HepG2 (cell line): ENCODE data around the gene LAG3. TPM values are rescaled to one million over a fixed set of nuclear protein-coding genes. Genes with fewer than 3 reads are reported as not detected.
A peak's percentile ranks its signal among the peaks of the same experiment; 100 is the strongest.

Source experiments
- HDAC1 ChIP-seq: sonication (generic); formaldehyde crosslinking; IDR thresholded peaks from 2 replicates; pipeline ENCODE4 v1.5.1; 2020; ENCODE audit warnings: mild to moderate bottlenecking, missing genetic modification reagents
- MAZ ChIP-seq, 2 experiments: sonication (generic) in 1 of 2; formaldehyde crosslinking in 1 of 2; IDR thresholded peaks; 2 replicates each; pipeline versions ENCODE4 v1.5.0 to v1.6.1; 2012 to 2020; ENCODE audit warnings: low read depth in 2 of 2, mild to moderate bottlenecking in 2 of 2, borderline replicate concordance in 1 of 2, improper control_type of control experiment in 1 of 2, low read length in 1 of 2, missing genetic modification reagents in 1 of 2, moderate library complexity in 1 of 2
- MLLT10 ChIP-seq: sonication (generic); formaldehyde crosslinking; IDR thresholded peaks from 2 replicates; pipeline ENCODE4 v1.4.0; 2020; ENCODE audit warnings: missing genetic modification reagents
- MTF2 ChIP-seq: sonication (generic); formaldehyde crosslinking; IDR thresholded peaks from 2 replicates; pipeline ENCODE4 v1.5.0; 2020; ENCODE audit warnings: missing genetic modification reagents, borderline replicate concordance
- NR0B2 ChIP-seq: sonication (generic); formaldehyde crosslinking; IDR thresholded peaks from 2 replicates; pipeline ENCODE4 v1.4.0; 2020; ENCODE audit warnings: mild to moderate bottlenecking, missing genetic modification reagents
- SUZ12 ChIP-seq: fragments of 150-350 bp; IDR thresholded peaks from 2 replicates; pipeline ENCODE4 v1.6.1; 2014; ENCODE audit warnings: low read depth, low read length
- THYN1 ChIP-seq: sonication (generic); formaldehyde crosslinking; IDR thresholded peaks from 2 replicates; pipeline ENCODE4 v1.8.1; 2023; ENCODE audit warnings: low read depth, mild to moderate bottlenecking, moderate library complexity, missing genetic modification reagents, borderline replicate concordance
- ZFY ChIP-seq: sonication (generic); formaldehyde crosslinking; IDR thresholded peaks from 2 replicates; pipeline ENCODE4 v1.4.0; 2020; ENCODE audit warnings: missing genetic modification reagents
- ZNF331 ChIP-seq: sonication (generic); formaldehyde crosslinking; IDR thresholded peaks from 2 replicates; pipeline ENCODE4 v1.4.0; 2020; ENCODE audit warnings: missing genetic modification reagents
- ZNF407 ChIP-seq: sonication (generic); formaldehyde crosslinking; IDR thresholded peaks from one replicate; pipeline ENCODE4 v1.5.1; 2020; ENCODE audit warnings: mild to moderate bottlenecking, missing genetic modification reagents; ENCODE audit errors: not compliant biosample characterization
- ZNF616 ChIP-seq: sonication (generic); formaldehyde crosslinking; IDR thresholded peaks from 2 replicates; pipeline ENCODE4 v1.5.0; 2020; ENCODE audit warnings: low read depth, mild to moderate bottlenecking, missing genetic modification reagents
- polyA plus RNA-seq, 8 experiments: library from polyadenylated mRNA; depleted of rRNA in 3 of 8; stranded (reverse) in 7 of 8; unstranded in 1 of 8; fragments of >200 nt; fragmentation: Illumina TruSeq in 4 of 8; extraction: Trizol in 4 of 8; gene quantifications; 2 replicates each; pipeline versions ENCODE4 v1.2.1 to v1.2.3, GENCODE V29; 2011 to 2016; ENCODE audit warnings: low read depth in 4 of 8, missing spikeins in 1 of 8, mixed read lengths in 1 of 8; ENCODE audit not compliant: insufficient read depth in 1 of 8
- total RNA-seq, 5 experiments: library from RNA; depleted of rRNA; stranded (reverse); fragments of >200 nt; fragmentation: Illumina TruSeq; extraction: Trizol; gene quantifications; 2 replicates each; pipeline ENCODE4 v1.2.3, GENCODE V29; 2016; ENCODE audit warnings: low read depth in 1 of 5
- TF ChIP-seq, protein P1 (sequence below): sonication (generic); formaldehyde crosslinking; IDR thresholded peaks from 2 replicates; pipeline ENCODE4 v1.4.0; 2020; ENCODE audit warnings: mild to moderate bottlenecking, missing genetic modification reagents
- TF ChIP-seq, protein P2 (sequence below): sonication (generic); formaldehyde crosslinking; IDR thresholded peaks from 2 replicates; pipeline ENCODE4 v1.5.0; 2020; ENCODE audit warnings: missing genetic modification reagents
- TF ChIP-seq, protein P3 (sequence below): sonication (generic); formaldehyde crosslinking; IDR thresholded peaks from 2 replicates; pipeline ENCODE4 v1.4.0; 2020; ENCODE audit warnings: missing genetic modification reagents

Gene LAG3
- total and polyA plus RNA-seq, 2 of the 13 experiments (the other 11 are each of a cell fraction or from before 2014, with no cell fraction given): 0.11 to 0.26 TPM

GRCh38 chr12:6724409-6724797 is 47.9 kb upstream of the LAG3 start (continued):
- TF ChIP-seq MAZ (IDR thresholded peaks at IDR 0.05; ENCODE audit: borderline replicate concordance, low read depth, low read length) (no peak), MAZ (CRISPR knock-in tag; IDR thresholded peaks at IDR 0.05; ENCODE audit: low read depth) (no peak), ZNF331 (CRISPR knock-in tag) (no peak), NR0B2 (no peak), ZNF407 (no peak), MLLT10 (CRISPR knock-in tag) (no peak), SUZ12 (no peak), HDAC1 (CRISPR knock-in tag) (no peak), ZFY (CRISPR knock-in tag) (no peak), MTF2 (CRISPR knock-in tag) (peak; percentile 60; the same call in 1 of the 2 replicates), ZNF616 (CRISPR knock-in tag) (no peak; the same call in 1 of the 2 replicates), THYN1 (no peak)
- TF ChIP-seq, protein P1, sequence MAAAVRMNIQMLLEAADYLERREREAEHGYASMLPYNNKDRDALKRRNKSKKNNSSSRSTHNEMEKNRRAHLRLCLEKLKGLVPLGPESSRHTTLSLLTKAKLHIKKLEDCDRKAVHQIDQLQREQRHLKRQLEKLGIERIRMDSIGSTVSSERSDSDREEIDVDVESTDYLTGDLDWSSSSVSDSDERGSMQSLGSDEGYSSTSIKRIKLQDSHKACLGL (CRISPR knock-in tag): peak; percentile 10; the same call in 1 of the 2 replicates
- TF ChIP-seq, protein P2, sequence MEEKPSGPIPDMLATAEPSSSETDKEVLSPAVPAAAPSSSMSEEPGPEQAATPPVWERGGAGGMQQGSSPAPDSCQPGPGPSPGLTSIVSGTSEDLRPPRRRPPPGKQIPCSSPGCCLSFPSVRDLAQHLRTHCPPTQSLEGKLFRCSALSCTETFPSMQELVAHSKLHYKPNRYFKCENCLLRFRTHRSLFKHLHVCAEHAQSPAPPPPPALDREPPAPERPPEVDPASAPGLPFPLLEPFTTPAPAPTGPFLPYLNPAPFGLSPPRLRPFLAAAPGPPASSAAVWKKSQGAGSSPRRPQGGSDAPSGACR (CRISPR knock-in tag): no peak; the same call in 1 of the 2 replicates
- TF ChIP-seq, protein P3, sequence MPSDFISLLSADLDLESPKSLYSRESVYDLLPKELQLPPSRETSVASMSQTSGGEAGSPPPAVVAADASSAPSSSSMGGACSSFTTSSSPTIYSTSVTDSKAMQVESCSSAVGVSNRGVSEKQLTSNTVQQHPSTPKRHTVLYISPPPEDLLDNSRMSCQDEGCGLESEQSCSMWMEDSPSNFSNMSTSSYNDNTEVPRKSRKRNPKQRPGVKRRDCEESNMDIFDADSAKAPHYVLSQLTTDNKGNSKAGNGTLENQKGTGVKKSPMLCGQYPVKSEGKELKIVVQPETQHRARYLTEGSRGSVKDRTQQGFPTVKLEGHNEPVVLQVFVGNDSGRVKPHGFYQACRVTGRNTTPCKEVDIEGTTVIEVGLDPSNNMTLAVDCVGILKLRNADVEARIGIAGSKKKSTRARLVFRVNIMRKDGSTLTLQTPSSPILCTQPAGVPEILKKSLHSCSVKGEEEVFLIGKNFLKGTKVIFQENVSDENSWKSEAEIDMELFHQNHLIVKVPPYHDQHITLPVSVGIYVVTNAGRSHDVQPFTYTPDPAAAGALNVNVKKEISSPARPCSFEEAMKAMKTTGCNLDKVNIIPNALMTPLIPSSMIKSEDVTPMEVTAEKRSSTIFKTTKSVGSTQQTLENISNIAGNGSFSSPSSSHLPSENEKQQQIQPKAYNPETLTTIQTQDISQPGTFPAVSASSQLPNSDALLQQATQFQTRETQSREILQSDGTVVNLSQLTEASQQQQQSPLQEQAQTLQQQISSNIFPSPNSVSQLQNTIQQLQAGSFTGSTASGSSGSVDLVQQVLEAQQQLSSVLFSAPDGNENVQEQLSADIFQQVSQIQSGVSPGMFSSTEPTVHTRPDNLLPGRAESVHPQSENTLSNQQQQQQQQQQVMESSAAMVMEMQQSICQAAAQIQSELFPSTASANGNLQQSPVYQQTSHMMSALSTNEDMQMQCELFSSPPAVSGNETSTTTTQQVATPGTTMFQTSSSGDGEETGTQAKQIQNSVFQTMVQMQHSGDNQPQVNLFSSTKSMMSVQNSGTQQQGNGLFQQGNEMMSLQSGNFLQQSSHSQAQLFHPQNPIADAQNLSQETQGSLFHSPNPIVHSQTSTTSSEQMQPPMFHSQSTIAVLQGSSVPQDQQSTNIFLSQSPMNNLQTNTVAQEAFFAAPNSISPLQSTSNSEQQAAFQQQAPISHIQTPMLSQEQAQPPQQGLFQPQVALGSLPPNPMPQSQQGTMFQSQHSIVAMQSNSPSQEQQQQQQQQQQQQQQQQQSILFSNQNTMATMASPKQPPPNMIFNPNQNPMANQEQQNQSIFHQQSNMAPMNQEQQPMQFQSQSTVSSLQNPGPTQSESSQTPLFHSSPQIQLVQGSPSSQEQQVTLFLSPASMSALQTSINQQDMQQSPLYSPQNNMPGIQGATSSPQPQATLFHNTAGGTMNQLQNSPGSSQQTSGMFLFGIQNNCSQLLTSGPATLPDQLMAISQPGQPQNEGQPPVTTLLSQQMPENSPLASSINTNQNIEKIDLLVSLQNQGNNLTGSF: no peak
